ENCODE measurements around the gene GJB5. TPM values are rescaled to one million over a fixed set of nuclear protein-coding genes. Genes with fewer than 3 reads are reported as not detected.
A peak's percentile ranks its signal among the peaks of the same experiment; 100 is the strongest.

GJB5 gene
- total and polyA plus RNA-seq, 4 experiments from 2014 or later: not detected

DNA sequence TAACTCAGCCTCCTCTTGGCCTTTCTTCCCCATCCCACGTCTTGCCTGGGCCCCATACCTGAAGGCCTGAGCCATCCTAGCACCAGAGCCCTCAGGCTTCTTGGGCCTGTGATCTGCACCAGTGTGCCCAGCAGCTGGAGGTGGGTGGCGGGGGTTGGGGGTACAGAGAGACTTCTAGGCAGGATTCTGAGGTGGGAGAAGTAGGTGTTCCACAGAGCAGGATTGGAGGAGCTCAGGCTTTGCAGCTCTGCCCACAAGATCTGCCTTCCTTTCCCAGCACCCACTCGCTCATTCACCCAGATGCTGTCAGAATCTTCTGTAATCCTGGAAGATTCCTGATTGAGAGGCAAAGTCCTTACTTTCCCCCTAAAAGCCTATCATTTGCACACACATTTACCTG, 10.0 kb upstream of the GJB5 start:
- Mint-ChIP-seq H3K27me3 (peaks cover 4 to 25% of the 10 kb centered on the region in 2 donors), H3K9me3 (no peaks in the 10 kb centered on the region), H3K4me3 (no peak overlapping the region), H3K36me3 (no peaks in the 10 kb centered on the region), H3K4me1 (peaks cover 0 to 3% (median 0%) of the 10 kb centered on the region in 4 donors), H3K27ac (no peak overlapping the region)
- ChIA-PET CTCF (ENCODE audit: partially characterized antibody) (interaction anchor here (1.2 to 4.7 kb wide), 7 partner anchors 7 to 1112 kb away, joined by 3 to 41 read pairs (median 23); no protein-coding TSS in a partner anchor), POLR2A (ENCODE audit: partially characterized antibody) (no interaction called here)
- Histone ChIP-seq H3K4me1 (ENCODE audit: insufficient read depth, low read length) (no peaks in the 10 kb centered on the region), H3K27ac (ENCODE audit: low read depth, low read length) (no peak overlapping the region), H3K27me3 (ENCODE audit: insufficient read depth, low read length) (no peaks in the 10 kb centered on the region), H3K9me3 (ENCODE audit: control insufficient read depth in 1 of 2, low read length in 2 of 2) (no peaks in the 10 kb centered on the region), H3K36me3 (ENCODE audit: insufficient read depth, low read length) (no peaks in the 10 kb centered on the region), H3K4me3 (ENCODE audit: low read length in 2 of 2) (no peak overlapping the region)
- intact Hi-C loops (cut with micrococcal nuclease): no loop called here
- DNase-seq: no peak

GRCh38 chr1:34745666-34746065, 9.2 kb upstream of the GJB5 start:
- no peak overlapping the region for H3K27ac ChIP-seq (ENCODE audit: low read depth, low read length)
- POLR2A ChIA-PET (ENCODE audit: partially characterized antibody): no interaction called here
- H3K4me3 ChIP-seq (ENCODE audit: low read length in 2 of 2): no peak overlapping the region
- H3K4me3 Mint-ChIP-seq: no peak overlapping the region
- no peaks in the 10 kb centered on the region for H3K9me3 ChIP-seq (ENCODE audit: control insufficient read depth in 1 of 2, low read length in 2 of 2)
- DNase-seq: no peak
- H3K36me3 ChIP-seq (ENCODE audit: insufficient read depth, low read length): no peaks in the 10 kb centered on the region
- CTCF ChIA-PET (ENCODE audit: partially characterized antibody): interaction anchor here (1.0 to 4.6 kb wide), 2 partner anchors 11 to 1114 kb away, joined by 3 to 26 read pairs; no protein-coding TSS in a partner anchor
- no peaks in the 10 kb centered on the region for H3K27me3 ChIP-seq (ENCODE audit: insufficient read depth, low read length)
- no peaks in the 10 kb centered on the region for H3K36me3 Mint-ChIP-seq
- no peaks in the 10 kb centered on the region for H3K4me1 ChIP-seq (ENCODE audit: insufficient read depth, low read length)
- H3K27ac Mint-ChIP-seq: no peak overlapping the region
- peaks cover 4 to 20% of the 10 kb centered on the region in 2 donors for H3K27me3 Mint-ChIP-seq
- intact Hi-C loops (cut with micrococcal nuclease): no loop called here
- no peaks in the 10 kb centered on the region for H3K9me3 Mint-ChIP-seq
- H3K4me1 Mint-ChIP-seq: peaks cover 0 to 3% (median 0%) of the 10 kb centered on the region in 4 donors

- H3K4me3 Mint-ChIP-seq: no peak overlapping the region
- H3K9me3 Mint-ChIP-seq: no peaks in the 10 kb centered on the region
- Histone ChIP-seq H3K27me3 (ENCODE audit: insufficient read depth, low read length) (no peaks in the 10 kb centered on the region), H3K9me3 (ENCODE audit: control insufficient read depth in 1 of 2, low read length in 2 of 2) (no peaks in the 10 kb centered on the region), H3K36me3 (ENCODE audit: insufficient read depth, low read length) (no peaks in the 10 kb centered on the region), H3K4me3 (ENCODE audit: low read length in 2 of 2) (no peak overlapping the region), H3K4me1 (ENCODE audit: insufficient read depth, low read length) (no peaks in the 10 kb centered on the region), H3K27ac (ENCODE audit: low read depth, low read length) (no peak overlapping the region)
- H3K4me1 Mint-ChIP-seq: peaks cover 0 to 3% (median 0%) of the 10 kb centered on the region in 4 donors
- peaks cover 4 to 20% of the 10 kb centered on the region in 2 donors for H3K27me3 Mint-ChIP-seq
- no peaks in the 10 kb centered on the region for H3K36me3 Mint-ChIP-seq
- H3K27ac Mint-ChIP-seq: no peak overlapping the region
- CTCF ChIA-PET (ENCODE audit: partially characterized antibody): interaction anchor here (1.0 to 1.4 kb wide), 2 partner anchors 8 to 1114 kb away, joined by 3 read pairs; no protein-coding TSS in a partner anchor
- intact Hi-C loops (cut with micrococcal nuclease): no loop called here
- POLR2A ChIA-PET (ENCODE audit: partially characterized antibody): no interaction called here
- DNase-seq: no peak
Measured at GRCh38 chr1:34746101-34746500, 8.7 kb upstream of the GJB5 start.

GRCh38 chr1:34746785-34747637, 7.8 kb upstream of the GJB5 start:
- H3K4me3 Mint-ChIP-seq: no peak overlapping the region
- no peaks in the 10 kb centered on the region for H3K36me3 Mint-ChIP-seq
- no peak for DNase-seq
- ChIA-PET POLR2A (ENCODE audit: partially characterized antibody) (no interaction called here), CTCF (ENCODE audit: partially characterized antibody) (interaction anchor here (1.4 kb wide), 1 partner anchor 9 kb away, joined by 3 read pairs; no protein-coding TSS in a partner anchor)
- no peak overlapping the region for H3K27ac Mint-ChIP-seq
- Histone ChIP-seq H3K27ac (ENCODE audit: low read depth, low read length) (no peak overlapping the region), H3K4me3 (ENCODE audit: low read length in 2 of 2) (no peak overlapping the region), H3K27me3 (ENCODE audit: insufficient read depth, low read length) (no peaks in the 10 kb centered on the region), H3K36me3 (ENCODE audit: insufficient read depth, low read length) (no peaks in the 10 kb centered on the region), H3K4me1 (ENCODE audit: insufficient read depth, low read length) (no peaks in the 10 kb centered on the region), H3K9me3 (ENCODE audit: control insufficient read depth in 1 of 2, low read length in 2 of 2) (no peaks in the 10 kb centered on the region)
- peaks cover 0 to 3% (median 0%) of the 10 kb centered on the region in 4 donors for H3K4me1 Mint-ChIP-seq
- intact Hi-C loops (cut with micrococcal nuclease): no loop called here
- H3K9me3 Mint-ChIP-seq: no peaks in the 10 kb centered on the region
- H3K27me3 Mint-ChIP-seq: peaks cover 4 to 21% of the 10 kb centered on the region in 2 donors

DNA sequence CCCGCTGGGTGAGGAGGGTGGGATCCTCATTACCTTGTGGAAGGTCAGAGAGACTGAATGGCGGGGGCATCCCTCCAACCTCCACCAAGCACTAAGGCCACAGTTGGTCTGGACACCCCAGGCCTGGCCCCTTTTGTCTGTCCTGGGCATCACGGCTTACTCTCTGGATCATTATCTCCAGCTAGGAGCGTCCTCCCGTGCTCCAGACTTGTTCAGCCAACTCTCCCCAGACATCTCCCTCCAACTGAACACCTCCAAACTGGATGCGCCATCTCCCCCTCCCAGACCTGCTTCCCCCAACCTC, 7.3 kb upstream of the GJB5 start:
- no peak overlapping the region for H3K27ac ChIP-seq (ENCODE audit: low read depth, low read length)
- Mint-ChIP-seq H3K27ac (peak overlapping the region in 1 of 7 donors; percentile 27), H3K36me3 (no peaks in the 10 kb centered on the region), H3K4me3 (no peak overlapping the region), H3K27me3 (peaks cover 5 to 17% of the 10 kb centered on the region in 2 donors), H3K9me3 (no peaks in the 10 kb centered on the region), H3K4me1 (peaks cover 0 to under 1% (median 0%) of the 10 kb centered on the region in 4 donors)
- no peaks in the 10 kb centered on the region for H3K27me3 ChIP-seq (ENCODE audit: insufficient read depth, low read length)
- intact Hi-C loops (cut with micrococcal nuclease): no loop called here
- no peaks in the 10 kb centered on the region for H3K36me3 ChIP-seq (ENCODE audit: insufficient read depth, low read length)
- H3K9me3 ChIP-seq (ENCODE audit: control insufficient read depth in 1 of 2, low read length in 2 of 2): no peaks in the 10 kb centered on the region
- no peaks in the 10 kb centered on the region for H3K4me1 ChIP-seq (ENCODE audit: insufficient read depth, low read length)
- ChIA-PET POLR2A (ENCODE audit: partially characterized antibody) (no interaction called here), CTCF (ENCODE audit: partially characterized antibody) (no interaction called here)
- DNase-seq: no peak
- no peak overlapping the region for H3K4me3 ChIP-seq (ENCODE audit: low read length in 2 of 2)

DNA sequence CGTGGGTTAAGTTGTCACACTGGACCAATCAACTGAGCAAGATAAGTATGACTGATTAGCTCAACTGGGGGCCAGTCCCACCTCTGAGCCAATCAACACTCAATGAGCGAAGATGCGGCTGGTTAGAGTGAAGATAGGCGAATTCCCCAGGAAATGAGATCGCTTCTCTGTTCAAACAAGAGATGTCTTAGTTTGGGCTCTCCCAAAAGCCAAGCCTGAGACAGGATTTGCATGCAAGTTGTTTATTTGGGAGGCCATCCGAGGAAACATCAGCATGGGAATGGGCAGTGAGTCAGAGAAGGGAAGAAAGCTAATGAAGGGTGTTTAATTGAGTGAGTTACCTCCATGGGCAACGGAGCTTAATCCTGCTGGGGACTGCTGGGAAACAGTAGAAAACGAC, 4.9 kb upstream of the GJB5 start:
- ChIA-PET POLR2A (ENCODE audit: partially characterized antibody) (no interaction called here), CTCF (ENCODE audit: partially characterized antibody) (no interaction called here)
- DNase-seq: no peak
- Histone ChIP-seq H3K4me1 (ENCODE audit: insufficient read depth, low read length) (no peaks in the 10 kb centered on the region), H3K27ac (ENCODE audit: low read depth, low read length) (no peak overlapping the region), H3K9me3 (ENCODE audit: control insufficient read depth in 1 of 2, low read length in 2 of 2) (no peaks in the 10 kb centered on the region), H3K4me3 (ENCODE audit: low read length in 2 of 2) (no peak overlapping the region), H3K36me3 (ENCODE audit: insufficient read depth, low read length) (no peaks in the 10 kb centered on the region), H3K27me3 (ENCODE audit: insufficient read depth, low read length) (no peaks in the 10 kb centered on the region)
- H3K36me3 Mint-ChIP-seq: no peaks in the 10 kb centered on the region
- H3K9me3 Mint-ChIP-seq: no peaks in the 10 kb centered on the region
- H3K27me3 Mint-ChIP-seq: peaks cover 9 to 15% of the 10 kb centered on the region in 2 donors
- H3K4me3 Mint-ChIP-seq: no peak overlapping the region
- no peaks in the 10 kb centered on the region for H3K4me1 Mint-ChIP-seq
- H3K27ac Mint-ChIP-seq: no peak overlapping the region
- intact Hi-C loops (cut with micrococcal nuclease): no loop called here

GRCh38 chr1:34750610-34751009, 4.2 kb upstream of the GJB5 start:
- H3K4me3 Mint-ChIP-seq: no peak overlapping the region
- ChIA-PET POLR2A (ENCODE audit: partially characterized antibody) (no interaction called here), CTCF (ENCODE audit: partially characterized antibody) (interaction anchor here (3.6 kb wide), 1 partner anchor 7 kb away, joined by 23 read pairs; no protein-coding TSS in a partner anchor)
- intact Hi-C loops (cut with micrococcal nuclease): no loop called here
- DNase-seq: no peak
- no peaks in the 10 kb centered on the region for H3K4me1 Mint-ChIP-seq
- H3K27me3 Mint-ChIP-seq: peaks cover 9 to 15% of the 10 kb centered on the region in 2 donors
- Histone ChIP-seq H3K27ac (ENCODE audit: low read depth, low read length) (no peak overlapping the region), H3K36me3 (ENCODE audit: insufficient read depth, low read length) (no peaks in the 10 kb centered on the region), H3K27me3 (ENCODE audit: insufficient read depth, low read length) (no peaks in the 10 kb centered on the region), H3K4me1 (ENCODE audit: insufficient read depth, low read length) (no peaks in the 10 kb centered on the region), H3K9me3 (ENCODE audit: control insufficient read depth in 1 of 2, low read length in 2 of 2) (no peaks in the 10 kb centered on the region), H3K4me3 (ENCODE audit: low read length in 2 of 2) (no peak overlapping the region)
- H3K27ac Mint-ChIP-seq: no peak overlapping the region
- H3K36me3 Mint-ChIP-seq: no peaks in the 10 kb centered on the region
- H3K9me3 Mint-ChIP-seq: no peaks in the 10 kb centered on the region
